Panc1 (cell line): ENCODE data around the gene CPEB1. TPM values are rescaled to one million over a fixed set of nuclear protein-coding genes. Genes with fewer than 3 reads are reported as not detected.

Source experiments
- ATAC-seq: fragments of 200-7000 bp; cut with Tn5 transposase; 2 replicates; pipeline ENCODE4 v1.9.1; 2020; ENCODE audit warnings: mild to moderate bottlenecking, moderate library complexity
- BruUV-seq: library from RNA; stranded (reverse); fragments of 400-500 nt; replicated peaks from 2 replicates; lab custom pipeline; 2021; lab: Mats Ljungman, UMichigan
- CTCF ChIA-PET: fragments of 300-600 bp; sonication (Branson Sonifier 250); formaldehyde crosslinking; loops from one replicate; lab custom pipeline; 2022; ENCODE audit warnings: antibody characterized with exemption; lab: Charles Lee
- POLR2A ChIA-PET: fragments of 300-600 bp; sonication (Branson Sonifier 250); formaldehyde crosslinking; loops from one replicate; lab custom pipeline; 2022; ENCODE audit warnings: antibody characterized with exemption; lab: Charles Lee
- DNase-seq: peaks from one replicate; pipeline ENCODE4 v3.0.0-alpha.2; 2010; ENCODE audit warnings: low read depth, low spot score
- H3K27ac ChIP-seq: 2 replicates; pipeline ENCODE4 v1.5.1; 2011; ENCODE audit warnings: mild to moderate bottlenecking, low read length, inconsistent platforms
- H3K27me3 ChIP-seq: fragments of 200-500 bp; sonication (Bioruptor generic); 2 replicates; pipeline ENCODE4 v1.6.0; 2014; ENCODE audit warnings: low read length, inconsistent platforms; ENCODE audit not compliant: control insufficient read depth, insufficient read depth
- H3K36me3 ChIP-seq: fragments of 200-500 bp; sonication (Bioruptor generic); 2 replicates; pipeline ENCODE4 v1.5.1; 2014; ENCODE audit warnings: inconsistent platforms, mild to moderate bottlenecking, low read length, moderate library complexity; ENCODE audit not compliant: control insufficient read depth, insufficient read depth
- H3K4me1 ChIP-seq: 2 replicates; pipeline ENCODE4 v1.5.1; 2011; ENCODE audit warnings: inconsistent platforms, mild to moderate bottlenecking, low read length, moderate library complexity; ENCODE audit not compliant: control insufficient read depth, insufficient read depth
- H3K4me3 ChIP-seq, 2 experiments: 2 replicates each; pipeline ENCODE4 v1.5.1; 2011 to 2012; ENCODE audit warnings: low read depth in 2 of 2, low read length in 2 of 2, mild to moderate bottlenecking in 2 of 2, inconsistent platforms in 1 of 2, moderate library complexity in 1 of 2
- H3K9me3 ChIP-seq: fragments of 200-500 bp; sonication (Bioruptor generic); 2 replicates; pipeline ENCODE4 v1.5.1; 2014; ENCODE audit warnings: low read depth, mild to moderate bottlenecking, inconsistent platforms, low read length, moderate library complexity; ENCODE audit not compliant: control insufficient read depth, insufficient read depth
- POLR2AphosphoS5 ChIP-seq: IDR thresholded peaks from 2 replicates; pipeline ENCODE4 v1.6.1; 2012; ENCODE audit warnings: mild to moderate bottlenecking, low read depth, low read length, moderate library complexity
- SIN3A ChIP-seq: IDR thresholded peaks from 2 replicates; pipeline ENCODE4 v1.6.1; 2012; ENCODE audit warnings: low read depth, mild to moderate bottlenecking, low read length, moderate library complexity, borderline replicate concordance; ENCODE audit not compliant: insufficient read depth
- TCF7L2 ChIP-seq: IDR thresholded peaks from 2 replicates; pipeline ENCODE4 v1.6.1; 2011; ENCODE audit warnings: mild to moderate bottlenecking, low read depth, low read length, inconsistent platforms
- in situ Hi-C: cut with HindIII; loops from 2 replicates; pipeline ENCODE4 v1.10.0; 2016; ENCODE audit warnings: low sequenced_read_pairs, low pct_unique_long_range_greater_than_20kb
- intact Hi-C: fragments of 100-400 bp; cut with micrococcal nuclease; formaldehyde crosslinking; loops from one replicate; pipeline ENCODE4 v1.10.0; 2022; ENCODE audit not compliant: unreplicated experiment
- total RNA-seq: library from RNA; stranded (reverse); gene quantifications from one replicate; pipeline ENCODE4 v1.2.1, GENCODE V29; 2021; ENCODE audit not compliant: unreplicated experiment
- TF ChIP-seq, protein P1 (sequence below): fragments of 450-650 bp; IDR thresholded peaks from 2 replicates; pipeline ENCODE4 v1.5.1; 2017; ENCODE audit warnings: mild to moderate bottlenecking
- TF ChIP-seq, protein P2 (sequence below), 2 experiments: IDR thresholded peaks; 2 replicates each; pipeline ENCODE4 v1.6.1; 2011 to 2012; ENCODE audit warnings: low read depth in 2 of 2, control low read depth in 1 of 2, low read length in 1 of 2, mild to moderate bottlenecking in 1 of 2, moderate library complexity in 1 of 2; ENCODE audit not compliant: insufficient read depth in 1 of 2

The CPEB1 gene
- total RNA-seq, 1 experiment from 2014 or later = 19.5 TPM

DNA sequence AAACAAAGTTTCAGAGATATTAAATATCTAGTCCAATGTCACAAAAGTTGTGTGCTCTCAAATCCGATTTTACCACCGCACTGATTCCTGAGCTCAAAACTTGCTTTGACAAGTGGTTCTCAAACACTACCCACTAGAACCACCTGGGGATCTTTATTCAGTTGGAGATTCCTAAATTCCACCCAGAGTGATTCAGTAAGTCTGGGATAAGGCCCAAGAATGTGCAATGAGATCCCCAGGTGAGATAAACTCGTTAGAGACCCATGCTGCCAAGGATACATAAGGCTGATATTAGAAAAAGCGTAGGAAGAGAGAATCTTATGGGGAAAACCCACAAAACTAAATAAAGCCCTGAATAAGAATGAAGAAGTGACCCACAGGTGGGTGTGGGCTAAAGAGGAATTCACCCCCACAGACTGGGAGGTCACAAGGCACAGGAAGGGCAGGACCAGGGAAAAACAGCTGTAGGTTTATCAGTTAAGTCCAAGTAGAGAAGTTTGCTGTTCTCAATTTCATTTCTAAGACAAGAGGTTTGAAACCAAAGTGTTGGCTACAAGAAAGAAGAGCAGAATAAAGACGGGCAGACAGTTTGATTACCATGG is 95.4 kb downstream of the CPEB1 start:
- no TSS peak for BruUV-seq

DNA sequence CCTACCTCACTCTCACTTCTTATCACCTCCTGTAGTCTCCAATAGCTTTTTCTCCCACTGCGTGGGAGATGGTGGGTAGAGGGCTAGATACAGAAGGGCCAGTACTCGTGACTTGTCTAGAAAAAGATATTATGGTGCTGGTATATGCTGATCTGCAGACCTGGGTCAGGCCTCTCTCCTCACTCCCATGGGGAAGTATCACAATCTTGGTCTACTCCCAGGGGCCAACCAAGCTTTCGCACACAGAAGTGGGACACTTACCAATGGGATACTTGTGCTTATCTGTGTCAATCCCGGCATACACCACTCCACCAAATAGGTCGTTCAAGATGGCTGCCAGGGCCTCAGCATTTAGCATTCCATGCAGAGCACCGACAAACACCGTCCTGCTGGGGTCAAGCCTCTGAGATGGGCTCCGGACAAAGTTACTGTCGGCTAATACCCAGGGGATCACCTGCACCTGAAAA is 97.9 kb downstream of the CPEB1 start:
- Histone ChIP-seq H3K4me1 (peaks cover 4% of the 10 kb centered on the region; the same call in 1 of the 2 replicates), H3K9me3 (no peaks in the 10 kb centered on the region), H3K27me3 (no peaks in the 10 kb centered on the region), H3K27ac (no peak overlapping the region), H3K4me3 (no peak overlapping the region), H3K36me3 (peaks cover 5% of the 10 kb centered on the region)
- BruUV-seq = no TSS peak
- in situ Hi-C loops = no loop called here
- ChIA-PET POLR2A (no interaction called here), CTCF (no interaction called here)
- ATAC-seq (no peak), DNase-seq (no peak)
- intact Hi-C loops = loop anchor here (10.0 kb wide), 1 partner anchor 196 kb away; no protein-coding TSS in a partner anchor
- no peak for TF ChIP-seq POLR2AphosphoS5
- TF ChIP-seq, protein P1, sequence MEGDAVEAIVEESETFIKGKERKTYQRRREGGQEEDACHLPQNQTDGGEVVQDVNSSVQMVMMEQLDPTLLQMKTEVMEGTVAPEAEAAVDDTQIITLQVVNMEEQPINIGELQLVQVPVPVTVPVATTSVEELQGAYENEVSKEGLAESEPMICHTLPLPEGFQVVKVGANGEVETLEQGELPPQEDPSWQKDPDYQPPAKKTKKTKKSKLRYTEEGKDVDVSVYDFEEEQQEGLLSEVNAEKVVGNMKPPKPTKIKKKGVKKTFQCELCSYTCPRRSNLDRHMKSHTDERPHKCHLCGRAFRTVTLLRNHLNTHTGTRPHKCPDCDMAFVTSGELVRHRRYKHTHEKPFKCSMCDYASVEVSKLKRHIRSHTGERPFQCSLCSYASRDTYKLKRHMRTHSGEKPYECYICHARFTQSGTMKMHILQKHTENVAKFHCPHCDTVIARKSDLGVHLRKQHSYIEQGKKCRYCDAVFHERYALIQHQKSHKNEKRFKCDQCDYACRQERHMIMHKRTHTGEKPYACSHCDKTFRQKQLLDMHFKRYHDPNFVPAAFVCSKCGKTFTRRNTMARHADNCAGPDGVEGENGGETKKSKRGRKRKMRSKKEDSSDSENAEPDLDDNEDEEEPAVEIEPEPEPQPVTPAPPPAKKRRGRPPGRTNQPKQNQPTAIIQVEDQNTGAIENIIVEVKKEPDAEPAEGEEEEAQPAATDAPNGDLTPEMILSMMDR = no peak

More for the DNA sequence above, 95.4 kb downstream of the CPEB1 start:
- in situ Hi-C loops = no loop called here
- TF ChIP-seq TCF7L2 (no peak), POLR2AphosphoS5 (no peak), SIN3A (no peak)
- TF ChIP-seq, protein P2, sequence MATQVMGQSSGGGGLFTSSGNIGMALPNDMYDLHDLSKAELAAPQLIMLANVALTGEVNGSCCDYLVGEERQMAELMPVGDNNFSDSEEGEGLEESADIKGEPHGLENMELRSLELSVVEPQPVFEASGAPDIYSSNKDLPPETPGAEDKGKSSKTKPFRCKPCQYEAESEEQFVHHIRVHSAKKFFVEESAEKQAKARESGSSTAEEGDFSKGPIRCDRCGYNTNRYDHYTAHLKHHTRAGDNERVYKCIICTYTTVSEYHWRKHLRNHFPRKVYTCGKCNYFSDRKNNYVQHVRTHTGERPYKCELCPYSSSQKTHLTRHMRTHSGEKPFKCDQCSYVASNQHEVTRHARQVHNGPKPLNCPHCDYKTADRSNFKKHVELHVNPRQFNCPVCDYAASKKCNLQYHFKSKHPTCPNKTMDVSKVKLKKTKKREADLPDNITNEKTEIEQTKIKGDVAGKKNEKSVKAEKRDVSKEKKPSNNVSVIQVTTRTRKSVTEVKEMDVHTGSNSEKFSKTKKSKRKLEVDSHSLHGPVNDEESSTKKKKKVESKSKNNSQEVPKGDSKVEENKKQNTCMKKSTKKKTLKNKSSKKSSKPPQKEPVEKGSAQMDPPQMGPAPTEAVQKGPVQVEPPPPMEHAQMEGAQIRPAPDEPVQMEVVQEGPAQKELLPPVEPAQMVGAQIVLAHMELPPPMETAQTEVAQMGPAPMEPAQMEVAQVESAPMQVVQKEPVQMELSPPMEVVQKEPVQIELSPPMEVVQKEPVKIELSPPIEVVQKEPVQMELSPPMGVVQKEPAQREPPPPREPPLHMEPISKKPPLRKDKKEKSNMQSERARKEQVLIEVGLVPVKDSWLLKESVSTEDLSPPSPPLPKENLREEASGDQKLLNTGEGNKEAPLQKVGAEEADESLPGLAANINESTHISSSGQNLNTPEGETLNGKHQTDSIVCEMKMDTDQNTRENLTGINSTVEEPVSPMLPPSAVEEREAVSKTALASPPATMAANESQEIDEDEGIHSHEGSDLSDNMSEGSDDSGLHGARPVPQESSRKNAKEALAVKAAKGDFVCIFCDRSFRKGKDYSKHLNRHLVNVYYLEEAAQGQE (IDR thresholded peaks at IDR 0.05; ENCODE audit: insufficient read depth in 1 of 2, low read depth in 2 of 2, low read length in 1 of 2) = no peak
- TF ChIP-seq, protein P1 = no peak
- CTCF ChIA-PET = no interaction called here
- H3K27ac ChIP-seq = no peak overlapping the region
- H3K4me3 ChIP-seq = no peak overlapping the region
- peaks cover 4% of the 10 kb centered on the region; the same call in 1 of the 2 replicates for H3K4me1 ChIP-seq
- ATAC-seq (no peak), DNase-seq (no peak)
- H3K9me3 ChIP-seq = no peaks in the 10 kb centered on the region
- intact Hi-C loops = no loop called here
- POLR2A ChIA-PET = no interaction called here
- no peaks in the 10 kb centered on the region for H3K27me3 ChIP-seq
- H3K36me3 ChIP-seq = peaks cover 2% of the 10 kb centered on the region; the same call in 1 of the 2 replicates
